IPS-18c (cell line): Measurements from ENCODE around the gene GNE.
"Not testable (repeated sequence)": the region's sequence is repeated elsewhere in the genome, so short reads cannot be mapped to it uniquely, and the experiment has no call there.

Experiments used
- H3K4me3 ChIP-seq: 2 replicates; pipeline ENCODE4 v1.7.0; 2013; ENCODE audit warnings: low read depth, mild to moderate bottlenecking, low read length, moderate library complexity; ENCODE audit not compliant: insufficient read depth
- H3K9me3 ChIP-seq: one replicate; pipeline ENCODE4 v1.6.1; 2013; ENCODE audit warnings: mild to moderate bottlenecking, low read length, moderate library complexity; ENCODE audit not compliant: control insufficient read depth, insufficient read depth

GNE gene

DNA sequence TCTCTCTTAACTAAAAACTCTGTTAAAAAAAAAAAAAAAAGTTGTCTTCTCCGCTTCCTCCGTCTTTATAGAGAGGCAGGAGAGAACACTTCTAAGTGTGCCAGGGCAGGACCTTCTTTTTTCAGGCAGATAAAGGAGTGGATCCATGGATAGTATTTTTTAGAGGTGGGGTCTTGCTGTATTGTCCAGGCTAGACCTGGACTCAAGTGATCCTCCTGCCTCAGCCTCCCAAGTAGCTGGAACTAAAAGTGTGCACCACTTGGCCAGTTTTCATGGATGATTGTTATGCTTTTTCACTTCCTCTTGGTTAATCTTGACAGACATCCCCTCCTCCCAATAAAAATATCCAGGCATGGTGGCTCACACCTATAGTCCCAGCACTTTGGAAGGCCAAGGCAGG lies 20.0 kb upstream of the GNE start:
- no peaks in the 10 kb centered on the region for H3K9me3 ChIP-seq
- H3K4me3 ChIP-seq: no peak overlapping the region

DNA sequence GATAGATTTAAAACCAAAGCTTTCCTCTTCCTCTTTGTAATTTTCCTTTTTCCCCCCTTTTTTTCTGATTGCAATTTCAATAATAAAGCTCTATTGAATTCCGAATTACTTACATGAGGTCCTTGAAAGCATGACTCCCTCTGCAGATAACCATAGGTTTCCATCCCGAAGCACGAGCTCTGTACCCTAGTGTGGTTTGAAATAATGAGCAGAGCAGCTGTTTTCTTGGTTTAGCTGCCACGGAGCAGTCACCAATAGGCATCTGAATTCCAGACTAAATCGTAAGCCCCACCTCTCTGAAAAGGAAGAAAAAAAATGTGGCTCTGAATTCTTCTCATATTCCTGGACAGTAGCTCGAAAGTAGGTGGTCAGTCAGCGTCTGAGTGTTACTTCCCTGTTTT lies 18.5 kb upstream of the GNE start:
- no peaks in the 10 kb centered on the region for H3K9me3 ChIP-seq
- H3K4me3 ChIP-seq: no peak overlapping the region

DNA sequence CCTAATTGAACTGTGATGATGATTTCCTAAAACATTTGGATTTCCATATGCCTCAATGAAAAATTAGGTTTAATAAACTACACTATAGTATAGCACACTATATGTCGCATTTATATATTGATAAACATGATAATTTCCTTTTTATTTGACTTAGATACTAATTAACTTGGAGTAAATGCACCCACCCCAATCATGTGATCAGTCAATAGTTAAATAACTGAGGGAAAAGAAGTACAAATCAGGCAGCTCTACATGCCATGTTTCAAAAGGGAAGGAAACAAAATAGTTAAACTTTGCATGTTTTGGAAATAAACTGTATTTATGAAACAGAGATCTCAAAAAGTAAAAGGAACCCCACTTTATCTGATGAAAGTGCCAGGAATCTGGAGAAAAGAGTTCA lies 18.0 kb upstream of the GNE start:
- Histone ChIP-seq H3K9me3 (no peaks in the 10 kb centered on the region), H3K4me3 (no peak overlapping the region)

DNA sequence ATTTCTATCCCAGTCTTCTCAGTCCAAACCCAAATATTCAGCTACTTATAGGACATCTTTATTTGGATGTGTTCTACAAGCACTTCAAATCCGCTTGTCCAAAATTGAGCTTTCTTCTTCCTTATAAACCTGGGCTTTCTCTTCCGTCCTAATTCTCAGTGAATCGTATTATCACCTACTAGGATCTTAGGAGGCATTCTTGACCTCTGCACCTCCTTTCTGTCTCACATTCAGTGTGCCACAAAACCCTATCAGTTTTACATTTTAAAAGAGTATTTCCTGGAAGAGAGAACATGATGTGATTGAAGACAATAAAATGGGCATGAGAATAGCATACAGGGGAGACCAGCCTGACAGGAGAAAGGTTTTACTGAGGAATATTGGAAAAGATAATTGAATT lies 16.8 kb upstream of the GNE start:
- no peaks in the 10 kb centered on the region for H3K9me3 ChIP-seq
- H3K4me3 ChIP-seq: no peak overlapping the region

DNA sequence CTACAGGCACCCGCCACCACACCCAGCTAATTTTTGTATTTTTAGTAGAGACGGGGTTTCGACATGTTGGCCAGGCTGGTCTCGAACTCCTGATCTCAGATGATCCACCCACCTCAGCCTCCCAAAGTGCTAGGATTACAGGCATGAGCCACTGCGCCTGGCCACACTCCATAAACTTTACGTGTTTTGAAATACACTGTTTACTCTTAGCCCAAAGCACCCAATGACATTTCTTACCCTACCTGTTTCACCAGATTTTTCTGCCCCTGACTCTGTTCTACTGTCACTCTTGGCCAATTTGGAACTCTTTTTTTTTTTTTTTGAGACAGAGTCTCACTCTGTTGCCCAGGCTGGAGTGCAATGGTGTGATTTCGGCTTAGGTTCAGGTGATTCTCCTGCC lies 15.1 kb upstream of the GNE start:
- H3K4me3 ChIP-seq, H3K9me3 ChIP-seq: not testable (repeated sequence)

DNA sequence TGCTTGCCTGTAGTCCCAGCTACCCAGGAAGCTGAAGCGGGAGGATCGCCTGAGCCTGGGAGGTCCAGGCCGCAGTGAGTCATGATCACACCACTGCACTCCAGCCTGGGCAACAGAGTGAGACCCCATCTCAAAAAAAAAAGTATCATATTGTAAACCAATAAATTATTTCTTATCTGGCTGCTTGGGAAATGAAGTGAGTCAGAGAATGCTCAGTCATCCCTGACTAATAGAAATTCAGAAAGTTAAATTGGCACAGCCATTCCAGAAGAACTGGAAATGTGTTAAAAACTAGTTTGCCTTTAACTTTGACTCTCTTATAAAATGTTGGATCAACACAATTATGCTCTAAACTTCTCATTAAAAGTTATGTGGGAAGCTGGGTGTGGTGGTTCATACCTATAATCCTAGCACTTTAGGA lies 9.8 kb upstream of the GNE start:
- no peak overlapping the region for H3K4me3 ChIP-seq
- H3K9me3 ChIP-seq: no peaks in the 10 kb centered on the region

DNA sequence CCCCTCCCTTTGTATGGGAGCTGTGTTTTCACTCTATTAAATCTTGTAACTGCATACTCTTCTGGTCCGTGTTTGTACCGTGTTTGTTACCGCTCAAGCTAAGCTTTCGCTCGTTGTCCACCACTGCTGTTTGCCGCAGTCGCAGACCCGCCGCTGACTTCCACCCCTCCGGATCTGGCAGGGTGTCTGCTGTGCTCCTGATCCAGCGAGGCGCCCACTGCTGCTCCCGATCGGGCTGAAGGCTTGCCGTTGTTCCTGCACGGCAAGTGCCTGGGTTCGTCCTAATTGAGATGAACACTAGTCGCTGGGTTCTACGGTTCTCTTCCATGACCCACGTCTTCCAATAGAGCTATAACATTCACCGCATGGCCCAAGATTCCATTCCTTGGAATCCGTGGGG lies 6.6 kb upstream of the GNE start:
- H3K4me3 ChIP-seq: no peak overlapping the region
- no peaks in the 10 kb centered on the region for H3K9me3 ChIP-seq

DNA sequence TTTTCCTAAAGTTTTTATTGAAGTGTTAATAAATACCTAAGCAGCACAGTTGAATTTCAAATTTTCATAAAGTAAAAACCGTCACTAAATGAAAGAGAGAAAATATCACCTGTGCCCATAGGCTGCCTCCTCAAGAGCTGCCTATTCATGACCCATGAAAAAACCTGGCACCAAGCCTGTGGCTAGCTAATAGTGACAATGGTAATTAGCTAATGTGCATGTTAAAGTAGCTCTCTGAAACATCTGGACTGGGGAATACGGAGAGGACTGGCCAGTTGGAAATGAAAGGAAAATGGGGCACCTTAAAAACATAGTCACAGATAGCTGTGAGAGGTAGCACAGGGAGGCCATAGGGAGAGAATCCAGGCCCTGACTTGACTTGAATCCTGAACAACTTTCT lies 5.4 kb upstream of the GNE start:
- no peaks in the 10 kb centered on the region for H3K9me3 ChIP-seq
- H3K4me3 ChIP-seq: no peak overlapping the region

DNA sequence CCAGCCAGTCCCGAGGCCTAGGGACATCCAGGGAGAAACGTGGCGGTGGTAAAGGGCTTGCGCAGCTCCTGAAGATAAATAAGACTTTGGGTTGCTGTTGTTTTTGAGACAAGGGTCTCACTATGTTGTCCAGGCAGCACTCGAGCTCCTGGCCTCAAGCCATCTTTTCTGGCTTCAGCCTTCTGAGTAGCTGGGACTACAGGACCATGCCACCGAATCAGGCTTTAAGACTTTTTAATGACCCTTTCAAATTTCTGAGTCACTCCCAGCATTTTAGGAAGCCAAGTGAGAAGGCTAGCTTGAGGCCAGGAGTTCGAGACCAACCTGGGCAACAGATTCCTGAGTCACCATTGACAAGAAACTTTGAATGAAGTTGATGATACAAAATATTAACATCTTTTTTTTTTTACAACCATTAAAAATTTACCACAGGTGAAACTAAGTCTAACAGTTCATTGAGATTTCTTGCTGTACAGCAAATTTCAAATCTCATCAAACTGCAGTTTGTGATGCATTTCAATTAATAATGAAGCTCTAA lies 817 bp upstream of the GNE start:
- H3K4me3 ChIP-seq: peak overlapping the region; percentile 69; the same call in 1 of the 2 replicates
- peaks cover 2% of the 10 kb centered on the region for H3K9me3 ChIP-seq

DNA sequence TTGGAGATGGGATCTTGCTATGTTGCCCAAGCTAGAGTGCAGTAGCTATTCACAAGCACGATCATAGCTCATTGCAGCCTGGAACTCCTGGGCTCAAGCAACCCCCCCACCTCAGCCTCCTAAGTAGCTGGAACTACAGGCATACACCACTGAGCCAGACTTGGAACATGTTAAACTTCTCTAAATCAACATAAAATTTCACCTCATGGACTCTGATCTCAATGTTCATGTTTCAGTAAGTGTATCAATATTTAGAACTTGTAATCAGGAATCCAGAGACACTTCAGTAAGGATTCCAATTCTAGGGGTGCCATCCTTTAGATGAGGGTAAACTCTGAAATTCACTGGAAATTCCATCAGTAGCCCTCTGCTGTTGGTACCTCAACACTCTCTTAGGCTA lies 6.8 kb downstream of the GNE start:
- Histone ChIP-seq H3K4me3 (no peak overlapping the region), H3K9me3 (peaks cover 2% of the 10 kb centered on the region)

DNA sequence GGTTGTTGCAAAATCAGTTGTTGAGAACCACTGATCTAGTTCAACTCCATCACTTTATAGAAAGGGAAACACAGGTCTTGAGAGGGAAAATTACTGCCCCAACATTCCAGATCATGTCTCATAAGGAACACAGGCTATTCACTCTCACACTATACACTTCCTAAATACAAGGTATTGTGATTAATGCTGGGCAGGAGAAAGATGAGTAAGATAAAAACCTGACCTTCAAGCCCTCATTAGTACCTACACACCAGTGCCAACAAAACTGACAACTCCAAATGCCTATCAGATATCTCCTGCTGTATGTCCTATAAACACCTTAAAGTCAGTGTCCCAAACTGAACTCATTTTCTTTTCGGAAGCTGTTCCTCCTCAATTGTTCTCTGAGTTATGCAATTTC lies 8.2 kb downstream of the GNE start:
- Histone ChIP-seq H3K4me3 (no peak overlapping the region), H3K9me3 (peaks cover 2% of the 10 kb centered on the region)

DNA sequence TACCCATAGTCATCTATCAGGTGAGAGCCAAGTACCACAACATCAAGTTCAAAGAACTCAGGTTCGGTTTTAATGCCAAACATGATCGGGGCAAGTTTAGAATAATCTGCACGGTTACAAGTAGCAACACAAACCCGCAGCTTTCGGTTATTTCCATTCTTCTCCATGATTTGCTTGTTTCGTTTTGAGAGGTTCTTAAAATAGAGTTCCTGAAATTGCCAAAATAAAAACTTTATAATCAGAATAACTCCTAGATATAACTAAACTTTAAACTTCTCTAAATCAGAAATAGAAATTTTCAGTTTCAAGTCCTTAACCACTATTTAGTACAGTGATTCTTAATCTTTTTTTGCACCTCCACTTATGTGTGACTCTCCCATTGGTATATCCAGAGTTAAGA lies 9.1 kb downstream of the GNE start:
- Histone ChIP-seq H3K4me3 (no peak overlapping the region), H3K9me3 (peaks cover 1% of the 10 kb centered on the region)

DNA sequence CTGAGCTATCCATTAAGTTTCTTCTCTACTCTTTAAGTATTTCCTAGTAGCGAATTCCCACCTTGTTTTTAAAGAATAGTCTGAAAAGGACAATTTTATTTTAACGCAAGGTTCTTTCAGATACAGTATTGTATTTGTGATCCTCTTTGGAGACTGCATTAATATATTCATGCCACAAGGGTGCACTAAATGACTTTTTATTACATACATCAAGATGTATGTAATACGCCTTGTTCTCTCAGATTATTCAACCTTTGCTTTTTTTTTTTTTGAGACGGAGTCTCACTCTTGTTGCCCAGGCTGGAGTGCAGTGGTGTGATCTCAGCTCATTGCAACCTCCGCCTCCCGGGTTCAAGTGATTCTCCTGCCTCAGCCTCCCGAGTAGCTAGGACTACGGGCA lies 10.2 kb downstream of the GNE start:
- not testable (repeated sequence) for H3K4me3 ChIP-seq, H3K9me3 ChIP-seq

DNA sequence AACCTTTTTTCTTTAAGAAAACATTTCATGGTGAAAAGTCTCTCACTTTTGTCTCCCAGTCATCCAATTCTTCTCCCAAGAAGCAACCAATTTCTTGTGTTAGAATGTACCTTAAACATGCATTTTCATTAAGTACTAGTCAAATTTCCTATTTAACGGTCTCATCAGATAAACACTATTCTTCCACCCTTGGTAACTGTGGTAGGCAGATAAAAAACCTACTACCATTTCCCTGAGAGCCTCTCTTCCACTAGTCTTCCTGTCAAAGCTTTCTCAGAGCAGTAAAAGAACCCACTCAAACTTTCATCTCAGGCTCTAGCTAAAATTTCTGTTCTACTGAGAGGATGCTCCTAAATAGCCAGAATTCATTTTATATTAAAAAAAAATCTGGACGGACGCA lies 10.9 kb downstream of the GNE start:
- H3K4me3 ChIP-seq: no peak overlapping the region
- H3K9me3 ChIP-seq: no peaks in the 10 kb centered on the region

DNA sequence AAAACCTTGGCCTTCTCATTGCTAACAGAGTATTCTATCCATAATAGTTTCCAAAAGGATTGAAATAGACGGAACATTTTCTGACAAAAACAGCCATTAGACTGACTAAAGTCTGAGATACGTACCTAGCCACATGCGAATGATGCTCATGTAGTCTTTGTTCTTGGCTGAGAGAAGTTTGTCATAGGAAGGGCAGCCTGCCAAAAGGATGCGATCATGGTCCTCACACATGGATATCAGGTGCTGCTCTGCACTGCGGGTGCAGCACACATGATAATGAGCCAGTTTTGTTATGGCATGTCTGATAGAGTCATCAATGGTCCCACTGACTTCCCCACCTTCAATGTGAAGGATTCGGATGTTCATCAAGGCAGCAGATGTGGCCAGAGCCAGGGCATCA lies 12.3 kb downstream of the GNE start:
- Histone ChIP-seq H3K4me3 (no peak overlapping the region), H3K9me3 (no peaks in the 10 kb centered on the region)

DNA sequence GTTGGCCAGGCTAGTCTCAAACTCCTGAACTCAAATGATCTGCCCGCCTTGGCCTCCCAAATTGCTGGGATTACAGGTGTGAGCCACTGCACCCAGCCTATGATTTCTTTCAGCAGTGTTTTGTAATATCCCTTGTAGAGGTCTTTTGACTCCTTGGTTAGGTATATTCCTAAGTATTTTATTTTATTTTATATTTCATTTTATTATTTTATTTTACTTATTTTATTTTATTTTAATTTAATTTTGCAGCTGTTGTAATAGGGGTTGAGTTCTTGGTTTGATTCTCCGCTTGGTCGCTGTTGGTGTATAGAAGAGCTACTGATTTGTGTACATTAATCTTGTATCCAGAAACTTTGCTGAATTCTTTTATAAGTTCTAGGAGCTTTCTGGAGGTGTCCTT lies 18.6 kb downstream of the GNE start:
- not testable (repeated sequence) for H3K4me3 ChIP-seq, H3K9me3 ChIP-seq

DNA sequence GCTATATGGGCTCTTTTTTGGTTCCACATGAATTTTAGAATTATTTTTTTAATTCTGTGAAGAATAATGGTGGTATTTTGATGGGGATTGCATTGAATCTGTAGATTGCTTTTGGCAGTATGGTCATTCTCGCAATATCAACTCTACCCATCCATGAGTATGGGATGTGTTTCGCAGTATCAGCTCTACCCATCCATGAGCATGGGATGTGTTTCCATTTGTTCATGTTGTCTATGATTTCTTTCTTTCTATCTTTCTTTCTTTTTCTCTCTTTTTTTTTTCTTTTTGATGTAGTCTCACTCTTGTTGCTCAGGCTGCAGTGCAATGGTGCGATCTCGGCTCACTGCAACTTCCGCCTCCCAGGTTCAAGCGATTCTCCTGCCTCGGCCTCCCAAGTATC lies 19.0 kb downstream of the GNE start:
- not testable (repeated sequence) for H3K9me3 ChIP-seq, H3K4me3 ChIP-seq

DNA sequence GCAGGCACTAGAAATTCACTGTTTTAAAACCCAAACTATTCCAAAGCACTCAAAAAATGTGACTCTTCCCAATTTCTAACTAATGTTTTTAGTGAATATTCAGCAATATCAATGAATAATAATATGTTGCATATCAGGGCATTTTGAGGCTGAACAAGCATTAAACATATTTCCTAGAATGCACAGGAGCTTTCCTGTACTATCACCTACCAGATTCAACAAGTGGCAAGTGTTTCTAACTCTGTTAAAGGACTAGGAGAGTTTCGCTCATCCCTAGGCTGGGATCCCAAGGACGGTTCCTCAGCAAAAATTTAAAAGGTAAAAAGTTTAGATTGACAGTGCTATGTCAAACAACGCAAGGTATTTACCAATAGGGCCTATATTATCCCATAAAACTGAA lies 21.0 kb downstream of the GNE start:
- no peak overlapping the region for H3K4me3 ChIP-seq

DNA sequence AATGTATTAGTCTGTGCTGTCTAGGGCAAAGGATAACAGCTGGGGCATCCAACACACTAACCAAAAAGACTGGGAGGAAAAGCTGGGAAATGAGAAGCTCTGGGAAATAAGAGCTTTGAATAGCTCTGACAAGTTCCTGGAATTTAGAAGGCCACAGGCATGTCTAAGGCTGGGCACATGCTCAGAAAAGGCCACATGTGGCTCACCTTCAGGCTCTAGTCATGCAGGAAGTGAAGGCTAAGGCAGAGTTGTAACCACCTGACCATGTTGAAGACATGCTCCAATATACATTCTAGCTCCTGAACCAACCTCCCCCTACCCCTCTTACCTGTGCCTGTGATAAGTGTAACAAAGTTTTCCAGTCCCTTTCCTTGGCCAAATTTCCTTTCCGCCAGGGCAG lies 35.8 kb downstream of the GNE start:
- H3K4me3 ChIP-seq: no peak overlapping the region
- peaks cover 8% of the 10 kb centered on the region for H3K9me3 ChIP-seq

More for the DNA sequence above, 21.0 kb downstream of the GNE start:
- H3K9me3 ChIP-seq: no peaks in the 10 kb centered on the region

DNA sequence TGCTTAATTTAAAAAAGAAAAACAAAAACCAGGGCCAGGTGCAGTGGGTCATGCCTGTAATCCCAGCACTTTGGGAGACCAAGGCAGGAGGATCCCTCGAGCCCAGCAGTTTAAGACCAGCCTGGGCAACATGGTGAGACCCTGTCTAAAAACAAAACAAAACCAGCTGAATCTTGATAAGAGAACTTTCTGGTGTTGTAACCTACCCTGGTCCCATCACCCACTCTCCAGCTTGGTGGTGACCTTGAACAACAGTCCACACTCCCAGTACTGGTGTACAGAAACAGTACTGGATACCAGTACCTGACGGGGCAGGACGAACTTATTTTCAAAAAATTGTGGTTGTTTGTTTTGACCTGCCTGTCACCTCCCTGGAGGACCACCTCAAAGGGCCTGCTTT lies 36.6 kb downstream of the GNE start:
- no peak overlapping the region for H3K4me3 ChIP-seq
- H3K9me3 ChIP-seq: peaks cover 8% of the 10 kb centered on the region
